ENCODE results near the gene ZDHHC3. TPM values are rescaled to one million over a fixed set of nuclear protein-coding genes. Genes with fewer than 3 reads are reported as not detected.
A peak's percentile ranks its signal among the peaks of the same experiment; 100 is the strongest.

Gene ZDHHC3
- polyA plus RNA-seq, 4 donors, result 54.3 to 91.3 (median 58.3) TPM

DNA sequence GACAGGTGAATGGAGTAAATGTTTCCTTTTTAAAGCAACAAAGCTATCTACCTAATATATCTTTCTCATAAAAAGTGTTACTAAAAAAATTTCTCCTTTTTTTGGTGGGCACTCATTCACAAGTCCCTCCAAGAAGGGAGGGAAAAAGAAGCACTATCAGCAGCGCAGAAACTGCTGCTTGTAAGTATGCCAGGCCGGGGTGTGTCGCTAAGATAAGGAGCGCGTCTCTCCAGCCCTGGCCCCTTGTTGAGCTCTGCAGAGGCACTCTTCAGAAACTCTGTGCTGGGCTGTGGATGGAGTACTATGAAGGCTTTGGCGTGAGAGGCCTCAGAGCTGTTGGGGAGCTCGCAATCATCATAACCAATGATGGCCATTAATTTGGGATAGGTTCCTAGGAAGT is 49.1 kb downstream of the ZDHHC3 start:
- FAIRE-seq (no peak), DNase-seq (peak in 1 of 2 donors; percentile 43)
- Histone ChIP-seq H3K36me3 (ENCODE audit: control insufficient read depth in 3 of 3, insufficient read depth in 2 of 3, low read depth in 1 of 3, low read length in 3 of 3) (peaks cover 16 to 76% (median 30%) of the 10 kb centered on the region in 3 donors), H3K4me3 (ENCODE audit: low read depth in 1 of 3, low read length in 3 of 3) (no peak overlapping the region), H3K9me3 (ENCODE audit: control insufficient read depth in 2 of 2, insufficient read depth in 1 of 2, low read depth in 1 of 2, low read length in 1 of 2) (no peaks in the 10 kb centered on the region), H3K4me1 (ENCODE audit: control insufficient read depth in 3 of 3, insufficient read depth in 2 of 3, low read depth in 1 of 3, low read length in 2 of 3) (peaks cover 0 to 15% (median 0%) of the 10 kb centered on the region in 3 donors), H3K27ac (ENCODE audit: low read depth in 1 of 3, low read length in 2 of 3) (peak overlapping the region in 1 of 3 donors; percentile 38), H3K27me3 (ENCODE audit: control insufficient read depth in 3 of 3, insufficient read depth in 3 of 3, low read length in 3 of 3) (no peaks in the 10 kb centered on the region)
- 72 to 86% (median 78%) methylated on average over 7 of the region's 7 CpGs for WGBS, 3 donors

DNA sequence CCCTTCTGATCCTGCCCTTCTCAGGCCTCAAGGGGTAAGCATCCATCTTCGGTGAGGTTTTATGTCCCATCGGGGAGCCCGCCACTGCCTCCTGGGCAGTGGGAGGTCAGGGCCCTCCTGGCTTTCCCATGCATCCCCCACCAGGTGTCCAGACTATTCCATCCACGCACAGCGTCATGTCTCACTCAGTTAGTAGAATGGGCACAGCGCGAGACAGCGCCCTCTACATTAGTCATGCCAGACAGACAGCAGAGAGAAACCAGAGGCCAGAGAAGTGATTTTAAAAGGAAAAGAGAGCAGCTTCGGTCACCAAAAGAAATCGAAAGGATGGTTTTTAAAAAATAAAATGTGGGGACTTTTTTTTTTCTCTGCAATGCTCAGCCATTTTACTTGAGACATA is 49.8 kb downstream of the ZDHHC3 start:
- Histone ChIP-seq H3K4me1 (ENCODE audit: control insufficient read depth in 3 of 3, insufficient read depth in 2 of 3, low read depth in 1 of 3, low read length in 2 of 3) (peaks cover 0 to 15% (median 0%) of the 10 kb centered on the region in 3 donors), H3K9me3 (ENCODE audit: control insufficient read depth in 2 of 2, insufficient read depth in 1 of 2, low read depth in 1 of 2, low read length in 1 of 2) (no peaks in the 10 kb centered on the region), H3K27me3 (ENCODE audit: control insufficient read depth in 3 of 3, insufficient read depth in 3 of 3, low read length in 3 of 3) (no peaks in the 10 kb centered on the region), H3K4me3 (ENCODE audit: low read depth in 1 of 3, low read length in 3 of 3) (no peak overlapping the region), H3K27ac (ENCODE audit: low read depth in 1 of 3, low read length in 2 of 3) (no peak overlapping the region), H3K36me3 (ENCODE audit: control insufficient read depth in 3 of 3, insufficient read depth in 2 of 3, low read depth in 1 of 3, low read length in 3 of 3) (peaks cover 16 to 72% (median 28%) of the 10 kb centered on the region in 3 donors)
- DNase-seq (no peak), FAIRE-seq (no peak)
- WGBS, 3 donors, result 94 to 98% (median 98%) methylated on average over 10 of the region's 10 CpGs

DNA sequence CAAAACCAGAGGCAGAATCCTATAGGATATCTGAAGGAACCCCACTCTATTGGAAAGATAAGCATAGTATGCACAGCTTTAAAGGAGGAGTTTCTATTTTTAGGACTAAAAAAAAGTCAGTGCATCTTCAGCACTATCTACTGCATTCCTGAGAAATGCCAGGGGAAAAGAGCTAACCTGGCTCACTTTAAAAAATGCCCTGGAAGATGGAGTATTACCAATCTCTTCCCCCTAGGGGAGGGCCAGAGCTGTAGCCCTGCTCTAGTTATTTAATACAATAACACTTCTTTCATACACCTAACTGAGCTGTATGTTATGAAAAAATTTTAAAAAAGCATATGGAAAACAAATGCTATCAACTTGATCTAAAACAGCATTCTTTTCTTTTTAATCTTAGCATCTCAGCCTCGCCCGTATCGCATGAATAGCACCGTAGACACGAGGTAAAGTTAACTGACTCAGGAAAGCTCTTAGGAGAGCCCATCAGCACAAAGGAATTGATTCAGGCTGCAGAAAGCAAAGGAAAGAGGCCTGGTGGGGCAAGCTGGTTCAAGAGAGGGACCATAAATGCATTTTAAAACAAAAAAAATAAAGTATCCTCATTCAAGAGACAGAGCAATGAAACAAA is 51.4 kb downstream of the ZDHHC3 start:
- DNase-seq (no peak), FAIRE-seq (no peak)
- peaks cover 0 to 15% (median 0%) of the 10 kb centered on the region in 3 donors for H3K4me1 ChIP-seq (ENCODE audit: control insufficient read depth in 3 of 3, insufficient read depth in 2 of 3, low read depth in 1 of 3, low read length in 2 of 3)
- no peaks in the 10 kb centered on the region for H3K9me3 ChIP-seq (ENCODE audit: control insufficient read depth in 2 of 2, insufficient read depth in 1 of 2, low read depth in 1 of 2, low read length in 1 of 2)
- no peak overlapping the region for H3K4me3 ChIP-seq (ENCODE audit: low read depth in 1 of 3, low read length in 3 of 3)
- H3K27ac ChIP-seq (ENCODE audit: low read depth in 1 of 3, low read length in 2 of 3), result no peak overlapping the region
- H3K36me3 ChIP-seq (ENCODE audit: control insufficient read depth in 3 of 3, insufficient read depth in 2 of 3, low read depth in 1 of 3, low read length in 3 of 3), result peaks cover 13 to 63% (median 25%) of the 10 kb centered on the region in 3 donors
- 83 to 88% (median 85%) methylated on average over 5 of the region's 5 CpGs for WGBS, 3 donors
- no peaks in the 10 kb centered on the region for H3K27me3 ChIP-seq (ENCODE audit: control insufficient read depth in 3 of 3, insufficient read depth in 3 of 3, low read length in 3 of 3)

DNA sequence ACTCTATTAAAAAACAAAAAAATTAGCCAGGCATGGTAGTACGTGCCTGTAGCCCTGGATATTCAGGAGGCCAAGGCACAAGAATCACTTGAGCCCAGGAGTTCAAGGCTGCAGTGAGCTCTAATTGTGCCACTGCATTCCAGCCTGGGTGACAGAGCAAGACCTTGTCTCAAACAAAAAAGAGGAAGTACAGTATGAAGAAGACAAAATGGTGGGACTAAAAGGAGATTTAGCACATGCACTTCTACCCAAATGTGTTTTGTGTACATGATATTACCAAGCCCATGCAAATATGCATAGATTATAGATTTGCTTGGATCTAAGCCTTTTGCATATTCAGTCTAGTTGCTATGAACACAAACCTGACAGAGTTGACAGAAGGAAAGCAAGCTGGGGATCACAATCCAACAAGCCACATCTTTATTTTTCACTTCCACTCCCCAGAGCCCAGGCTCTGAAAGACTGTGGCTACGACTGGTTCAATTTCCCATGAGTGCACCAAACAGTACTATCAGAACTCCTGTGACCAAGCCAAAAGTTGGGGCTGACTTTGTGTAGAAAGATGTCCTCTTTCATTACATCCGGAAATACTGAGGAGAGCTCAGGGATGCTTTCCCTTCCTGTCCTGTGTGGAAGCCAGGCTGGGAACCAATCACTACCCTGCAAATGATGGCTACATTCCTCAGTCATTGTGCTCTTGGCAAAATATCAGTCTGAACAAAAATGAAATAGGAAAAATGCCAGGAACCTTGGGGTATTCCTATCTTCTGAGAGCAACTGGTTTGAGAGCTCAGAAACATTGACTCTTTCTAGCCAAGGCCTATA is 52.1 kb downstream of the ZDHHC3 start:
- WGBS, 3 donors, result 82 to 95% (median 92%) methylated on average over 3 of the region's 3 CpGs
- peaks cover 0 to 15% (median 0%) of the 10 kb centered on the region in 3 donors for H3K4me1 ChIP-seq (ENCODE audit: control insufficient read depth in 3 of 3, insufficient read depth in 2 of 3, low read depth in 1 of 3, low read length in 2 of 3)
- FAIRE-seq (no peak), DNase-seq (no peak)
- no peak overlapping the region for H3K4me3 ChIP-seq (ENCODE audit: low read depth in 1 of 3, low read length in 3 of 3)
- peaks cover 12 to 56% (median 19%) of the 10 kb centered on the region in 3 donors for H3K36me3 ChIP-seq (ENCODE audit: control insufficient read depth in 3 of 3, insufficient read depth in 2 of 3, low read depth in 1 of 3, low read length in 3 of 3)
- H3K27ac ChIP-seq (ENCODE audit: low read depth in 1 of 3, low read length in 2 of 3), result no peak overlapping the region
- H3K27me3 ChIP-seq (ENCODE audit: control insufficient read depth in 3 of 3, insufficient read depth in 3 of 3, low read length in 3 of 3), result no peaks in the 10 kb centered on the region
- no peaks in the 10 kb centered on the region for H3K9me3 ChIP-seq (ENCODE audit: control insufficient read depth in 2 of 2, insufficient read depth in 1 of 2, low read depth in 1 of 2, low read length in 1 of 2)

DNA sequence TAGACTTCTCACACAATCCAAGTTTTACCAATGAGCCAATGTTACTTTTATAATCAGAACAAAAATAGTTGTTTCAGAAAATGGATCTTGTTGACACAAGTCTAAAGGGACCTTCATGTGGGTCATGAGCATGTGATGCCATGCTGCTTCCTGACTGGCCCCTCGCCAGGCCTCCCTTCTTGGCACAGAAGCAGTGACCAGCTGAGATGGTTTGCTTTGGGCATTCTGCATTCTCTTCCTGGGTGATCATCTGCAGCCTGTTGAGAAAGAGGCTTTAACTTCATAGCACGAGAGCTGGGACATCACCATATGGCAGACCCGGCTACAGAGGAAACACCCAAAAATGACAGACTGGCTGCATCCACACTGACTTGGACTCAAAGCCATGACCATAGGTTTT is 55.9 kb downstream of the ZDHHC3 start:
- H3K4me3 ChIP-seq (ENCODE audit: low read depth in 1 of 3, low read length in 3 of 3), result no peak overlapping the region
- H3K36me3 ChIP-seq (ENCODE audit: control insufficient read depth in 3 of 3, insufficient read depth in 2 of 3, low read depth in 1 of 3, low read length in 3 of 3), result peaks cover 6 to 54% (median 15%) of the 10 kb centered on the region in 3 donors
- DNase-seq (no peak), FAIRE-seq (no peak)
- H3K27me3 ChIP-seq (ENCODE audit: control insufficient read depth in 3 of 3, insufficient read depth in 3 of 3, low read length in 3 of 3), result no peaks in the 10 kb centered on the region
- H3K27ac ChIP-seq (ENCODE audit: low read depth in 1 of 3, low read length in 2 of 3), result no peak overlapping the region
- no peaks in the 10 kb centered on the region for H3K9me3 ChIP-seq (ENCODE audit: control insufficient read depth in 2 of 2, insufficient read depth in 1 of 2, low read depth in 1 of 2, low read length in 1 of 2)
- H3K4me1 ChIP-seq (ENCODE audit: control insufficient read depth in 3 of 3, insufficient read depth in 2 of 3, low read depth in 1 of 3, low read length in 2 of 3), result no peaks in the 10 kb centered on the region
- 96 to 100% (median 97%) methylated on average over 3 of the region's 3 CpGs for WGBS, 3 donors

DNA sequence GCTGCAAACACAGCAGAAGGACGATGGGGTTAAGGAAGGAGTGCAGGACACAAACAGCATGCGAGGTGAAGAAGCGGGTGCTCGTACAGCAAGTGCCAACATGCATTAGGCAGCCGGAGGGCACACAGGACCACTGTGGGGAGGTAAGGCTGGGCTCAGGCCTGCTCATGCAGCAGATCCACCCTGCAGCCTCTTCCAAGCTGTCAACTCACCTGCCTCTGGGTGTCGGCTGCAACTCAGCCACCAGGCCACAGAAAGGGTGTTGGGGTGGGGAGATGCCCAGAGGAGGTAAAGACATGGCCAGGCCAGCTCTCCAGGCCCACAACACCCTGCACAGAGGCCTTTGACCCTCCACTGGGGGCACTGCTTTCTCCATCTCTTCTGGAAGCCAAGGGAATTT is 57.4 kb downstream of the ZDHHC3 start:
- no peaks in the 10 kb centered on the region for H3K27me3 ChIP-seq (ENCODE audit: control insufficient read depth in 3 of 3, insufficient read depth in 3 of 3, low read length in 3 of 3)
- peaks cover 6 to 53% (median 11%) of the 10 kb centered on the region in 3 donors for H3K36me3 ChIP-seq (ENCODE audit: control insufficient read depth in 3 of 3, insufficient read depth in 2 of 3, low read depth in 1 of 3, low read length in 3 of 3)
- DNase-seq, result no peak
- no peaks in the 10 kb centered on the region for H3K4me1 ChIP-seq (ENCODE audit: control insufficient read depth in 3 of 3, insufficient read depth in 2 of 3, low read depth in 1 of 3, low read length in 2 of 3)
- H3K9me3 ChIP-seq (ENCODE audit: control insufficient read depth in 2 of 2, insufficient read depth in 1 of 2, low read depth in 1 of 2, low read length in 1 of 2), result no peaks in the 10 kb centered on the region
- whole genome bisulfite sequencing, 3 donors, result 90 to 96% (median 95%) methylated on average over 6 of the region's 6 CpGs
- H3K4me3 ChIP-seq (ENCODE audit: low read depth in 1 of 3, low read length in 3 of 3), result no peak overlapping the region
- no peak for FAIRE-seq
- H3K27ac ChIP-seq (ENCODE audit: low read depth in 1 of 3, low read length in 2 of 3), result no peak overlapping the region

DNA sequence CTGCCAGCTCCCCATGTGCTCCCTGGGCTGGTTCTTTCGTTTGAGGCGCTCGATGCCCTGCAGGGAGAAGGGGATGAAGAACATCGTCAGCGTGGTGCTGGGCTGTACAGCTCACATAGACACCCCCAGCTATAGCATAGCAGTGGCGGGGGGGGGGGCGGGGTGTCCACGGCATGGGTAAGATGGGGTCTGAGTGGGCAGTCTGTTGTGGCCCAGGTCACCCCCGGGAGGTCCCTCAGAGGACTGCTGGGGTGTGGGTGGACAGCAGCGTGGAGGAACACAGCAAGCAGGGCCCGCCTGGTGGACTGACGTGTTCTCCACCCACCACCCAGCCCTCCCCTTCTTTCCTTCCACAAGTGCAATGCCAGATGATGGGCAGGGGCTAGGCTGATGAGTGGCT is 57.9 kb downstream of the ZDHHC3 start:
- no peak for FAIRE-seq
- no peak overlapping the region for H3K27ac ChIP-seq (ENCODE audit: low read depth in 1 of 3, low read length in 2 of 3)
- DNase-seq, result no peak

DNA sequence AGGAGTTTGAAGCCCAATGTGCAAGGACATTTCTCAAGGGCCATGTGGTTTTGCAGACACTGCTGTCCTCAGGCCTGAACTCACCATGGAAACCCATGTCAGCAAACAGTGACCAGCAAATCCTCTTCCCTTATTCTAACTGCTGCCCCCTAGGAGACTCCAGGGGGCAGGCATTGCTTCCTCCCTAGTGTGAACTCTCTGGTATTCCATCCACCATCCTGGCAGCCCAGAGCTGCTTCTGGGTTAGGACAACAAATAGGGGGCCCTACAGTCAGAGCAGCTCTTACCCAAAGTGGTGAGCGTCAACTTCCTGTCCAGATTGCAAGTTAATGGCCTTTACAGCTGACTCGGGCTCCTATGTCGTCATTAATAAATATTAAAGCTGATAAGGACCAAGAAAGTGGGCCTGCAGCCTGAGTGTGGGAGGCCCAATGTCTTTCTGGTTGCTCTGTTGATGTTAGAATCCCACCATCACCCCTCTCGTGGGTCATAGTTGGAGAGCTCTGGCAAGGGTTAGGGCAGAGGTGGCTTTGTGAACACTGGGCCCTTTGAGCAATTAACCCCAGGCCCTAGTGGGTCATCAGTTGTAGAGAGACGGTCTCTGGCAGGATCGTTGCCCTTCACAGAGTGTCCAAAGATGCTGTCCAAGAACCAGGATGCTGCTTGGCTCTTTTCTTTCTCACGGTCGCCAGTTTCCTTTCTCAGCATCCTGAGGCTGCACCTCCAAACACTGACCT is 60.1 kb downstream of the ZDHHC3 start:
- no peak overlapping the region for H3K27ac ChIP-seq (ENCODE audit: low read depth in 1 of 3, low read length in 2 of 3)
- H3K4me1 ChIP-seq (ENCODE audit: control insufficient read depth in 3 of 3, insufficient read depth in 2 of 3, low read depth in 1 of 3, low read length in 2 of 3), result no peaks in the 10 kb centered on the region
- H3K27me3 ChIP-seq (ENCODE audit: control insufficient read depth in 3 of 3, insufficient read depth in 3 of 3, low read length in 3 of 3), result no peaks in the 10 kb centered on the region
- WGBS, 3 donors, result 72 to 81% (median 74%) methylated on average over 8 of the region's 8 CpGs
- H3K9me3 ChIP-seq (ENCODE audit: control insufficient read depth in 2 of 2, insufficient read depth in 1 of 2, low read depth in 1 of 2, low read length in 1 of 2), result no peaks in the 10 kb centered on the region
- no peak for FAIRE-seq
- no peak for DNase-seq
- H3K36me3 ChIP-seq (ENCODE audit: control insufficient read depth in 3 of 3, insufficient read depth in 2 of 3, low read depth in 1 of 3, low read length in 3 of 3), result peaks cover 0 to 32% (median 4%) of the 10 kb centered on the region in 3 donors
- no peak overlapping the region for H3K4me3 ChIP-seq (ENCODE audit: low read depth in 1 of 3, low read length in 3 of 3)

More for the DNA sequence above, 57.9 kb downstream of the ZDHHC3 start:
- Histone ChIP-seq H3K9me3 (ENCODE audit: control insufficient read depth in 2 of 2, insufficient read depth in 1 of 2, low read depth in 1 of 2, low read length in 1 of 2) (no peaks in the 10 kb centered on the region), H3K4me3 (ENCODE audit: low read depth in 1 of 3, low read length in 3 of 3) (no peak overlapping the region), H3K27me3 (ENCODE audit: control insufficient read depth in 3 of 3, insufficient read depth in 3 of 3, low read length in 3 of 3) (no peaks in the 10 kb centered on the region), H3K4me1 (ENCODE audit: control insufficient read depth in 3 of 3, insufficient read depth in 2 of 3, low read depth in 1 of 3, low read length in 2 of 3) (no peaks in the 10 kb centered on the region), H3K36me3 (ENCODE audit: control insufficient read depth in 3 of 3, insufficient read depth in 2 of 3, low read depth in 1 of 3, low read length in 3 of 3) (peaks cover 6 to 49% (median 8%) of the 10 kb centered on the region in 3 donors)
- WGBS, 3 donors, result 88 to 97% (median 94%) methylated on average over 11 to 12 of the region's 12 CpGs

Data from small intestine (tissue), 7 donors.